K562 (cell line): ENCODE results near the gene KCNN3. TPM values are rescaled to one million over a fixed set of nuclear protein-coding genes. Genes with fewer than 3 reads are reported as not detected.

Experiments used
- ATAC-seq: fragments of 200-7000 bp; cut with Tn5 transposase; 3 replicates; pipeline ENCODE4 v1.9.1; 2020; ENCODE audit warnings: moderate library complexity
- BruUV-seq: library from RNA; stranded (reverse); fragments of 400-500 nt; replicated peaks from 2 replicates; lab custom pipeline; 2021; lab: Mats Ljungman, UMichigan
- CTCF ChIA-PET: fragments of 300-600 bp; formaldehyde crosslinking; extraction: SDS; loops from one replicate; lab custom pipeline; 2021; ENCODE audit warnings: low intra/inter-chr PET ratio; lab: Yijun Ruan, JAX
- POLR2A ChIA-PET: fragments of 300-600, 350-650 bp; sonication (Branson Sonifier 250); formaldehyde crosslinking; extraction: SDS; loops from one replicate; lab custom pipeline; 2021; ENCODE audit warnings: antibody characterized with exemption, inconsistent platforms; lab: Yijun Ruan, JAX
- DNase-seq, 4 experiments: peaks; one replicate each; pipeline versions ENCODE4 v3.0.0 to v3.0.0-alpha.2; 2011 to 2018; ENCODE audit warnings: low spot score in 3 of 4, mixed read lengths in 3 of 4; ENCODE audit errors: extremely low read depth in 1 of 4
- FAIRE-seq: peaks from 2 replicates; lab custom pipeline; 2011; peaks lifted over from hg19 to GRCh38; lab: Jason Lieb, UNC
- H2AFZ ChIP-seq: 2 replicates; pipeline ENCODE4 v1.6.0; 2011; ENCODE audit warnings: low read depth, low read length, control low read depth, inconsistent platforms
- H3K27ac ChIP-seq: fragments of 200-600 bp; 3 replicates; pipeline ENCODE4 v1.8.0; 2011; ENCODE audit warnings: low read depth, mild to moderate bottlenecking, control low read depth, inconsistent platforms, low read length, moderate library complexity, mixed read lengths; ENCODE audit errors: extremely low read depth
- H3K27me3 ChIP-seq, 2 experiments: fragments of 300-600 bp in 1 of 2; 2 replicates in 1 of 2; 3 replicates in 1 of 2; pipeline versions ENCODE4 v1.6.0 to v1.8.0; 2011; ENCODE audit warnings: inconsistent platforms in 2 of 2, low read length in 2 of 2, mild to moderate bottlenecking in 1 of 2, mixed read lengths in 1 of 2, moderate library complexity in 1 of 2; ENCODE audit not compliant: control insufficient read depth in 2 of 2, insufficient read depth in 2 of 2
- H3K36me3 ChIP-seq: fragments of 300-600 bp; 3 replicates; pipeline ENCODE4 v1.8.0; 2011; ENCODE audit warnings: mild to moderate bottlenecking, low read length, inconsistent platforms; ENCODE audit not compliant: control insufficient read depth, insufficient read depth
- H3K4me1 ChIP-seq, 2 experiments: fragments of 200-600 bp in 1 of 2; replicated peaks in 1 of 2; 2 replicates in 1 of 2; 3 replicates in 1 of 2; pipeline versions ENCODE4 v1.5.1 to v1.8.0; 2011; ENCODE audit warnings: inconsistent platforms in 2 of 2, low read length in 2 of 2, mild to moderate bottlenecking in 1 of 2, mixed read lengths in 1 of 2, moderate library complexity in 1 of 2; ENCODE audit not compliant: control insufficient read depth in 2 of 2, insufficient read depth in 2 of 2
- H3K4me2 ChIP-seq: 2 replicates; pipeline ENCODE4 v1.6.1; 2011; ENCODE audit warnings: low read length, control low read depth, inconsistent platforms, mixed read lengths; ENCODE audit not compliant: insufficient read depth
- H3K4me3 ChIP-seq: fragments of 200-600 bp; sonication (generic), shearing (Covaris generic); 2 replicates; pipeline ENCODE4 v1.5.1; 2016; ENCODE audit warnings: control low read depth, inconsistent platforms
- H3K79me2 ChIP-seq: fragments of 200-600 bp; 3 replicates; pipeline ENCODE4 v1.8.0; 2011; ENCODE audit warnings: low read length, inconsistent platforms; ENCODE audit not compliant: control insufficient read depth, insufficient read depth
- H3K9ac ChIP-seq, 2 experiments: 2 replicates each; pipeline versions ENCODE4 v1.6.0 to v1.6.1; 2011; ENCODE audit warnings: low read depth in 2 of 2, low read length in 2 of 2, control low read depth in 1 of 2, inconsistent platforms in 1 of 2, mild to moderate bottlenecking in 1 of 2, mixed read lengths in 1 of 2; ENCODE audit not compliant: insufficient read depth in 1 of 2
- H3K9me1 ChIP-seq: one replicate; pipeline ENCODE4 v1.6.0; 2011; ENCODE audit warnings: inconsistent platforms, mild to moderate bottlenecking, low read length, moderate library complexity; ENCODE audit not compliant: control insufficient read depth, insufficient read depth
- H3K9me3 ChIP-seq: replicated peaks from 2 replicates; pipeline ENCODE4 v1.5.1; 2011; ENCODE audit warnings: low read depth, low read length, inconsistent platforms; ENCODE audit not compliant: control insufficient read depth, insufficient read depth
- H4K20me1 ChIP-seq: replicated peaks from 2 replicates; pipeline ENCODE4 v1.6.1; 2011; ENCODE audit warnings: low read length, inconsistent platforms, mixed read lengths; ENCODE audit not compliant: control insufficient read depth, insufficient read depth
- AFF1 ChIP-seq, 2 experiments: fragments of 450-650 bp; IDR thresholded peaks; 2 replicates each; pipeline ENCODE4 v1.6.1; 2018; ENCODE audit warnings: mild to moderate bottlenecking in 2 of 2, low read depth in 1 of 2; ENCODE audit not compliant: partially characterized antibody in 2 of 2
- BRF2 ChIP-seq: IDR thresholded peaks from 3 replicates; pipeline ENCODE4 v1.6.1; 2011; ENCODE audit warnings: borderline replicate concordance, mild to moderate bottlenecking; ENCODE audit not compliant: insufficient read length, insufficient read depth
- SMARCB1 ChIP-seq: IDR thresholded peaks from 2 replicates; pipeline ENCODE4 v1.6.1; 2011; ENCODE audit warnings: improper control_type of control experiment, low read depth; ENCODE audit not compliant: insufficient read length
- SP1 ChIP-seq: sonication (generic); formaldehyde crosslinking; IDR thresholded peaks from 2 replicates; pipeline ENCODE4 v1.8.1; 2022; ENCODE audit warnings: mild to moderate bottlenecking, missing genetic modification reagents
- ZBTB40 ChIP-seq, 2 experiments: fragments of 450-650 bp in 1 of 2; sonication (generic) in 1 of 2; formaldehyde crosslinking in 1 of 2; IDR thresholded peaks; 2 replicates each; pipeline versions ENCODE4 v1.7.1 to v1.9.0; 2016 to 2022; ENCODE audit warnings: inconsistent platforms in 1 of 2, mild to moderate bottlenecking in 1 of 2, missing genetic modification reagents in 1 of 2
- WGBS: fragments of 100-300 bp; shearing (Covaris generic); methylation state at CpG from one replicate; pipeline ENCODE4 v1.1.6; 2016; ENCODE audit warnings: low coverage, mixed read lengths; ENCODE audit not compliant: insufficient coverage; ENCODE audit errors: missing lambda C conversion rate; 5-methylcytosine and 5-hydroxymethylcytosine counted together
- in situ Hi-C: fragments of 300-500 bp; cut with MboI; formaldehyde crosslinking; loops from 4 replicates; pipeline ENCODE4 v1.15.0; 2018; ENCODE audit warnings: inconsistent platforms, mixed read lengths
- intact Hi-C: fragments of 100-400 bp; cut with micrococcal nuclease; formaldehyde crosslinking; loops from 2 replicates; pipeline ENCODE4 v1.14.2; 2022
- polyA plus RNA-seq, 8 experiments: library from polyadenylated mRNA; depleted of rRNA in 4 of 8; stranded (reverse) in 5 of 8; unstranded in 3 of 8; fragments of >200 nt; fragmentation: Nextera tagmentation in 2 of 8; fragmentation: Illumina TruSeq in 1 of 8; extraction: Ambion mirVana in 2 of 8; extraction: Trizol in 1 of 8; gene quantifications; 2 replicates each; pipeline versions ENCODE4 v1.2.1 to v1.2.3, GENCODE V29; 2011 to 2014; ENCODE audit warnings: inconsistent platforms in 1 of 8, missing spikeins in 1 of 8
- total RNA-seq, 7 experiments: library from RNA; depleted of rRNA in 6 of 7; stranded (reverse); fragments of >200 nt in 6 of 7; fragmentation: Illumina TruSeq in 2 of 7; extraction: Trizol in 2 of 7; gene quantifications; 2 replicates each; pipeline versions ENCODE4 v1.2.1 to v1.2.3, GENCODE V29; 2011 to 2021; ENCODE audit warnings: low replicate concordance in 1 of 7

KCNN3 gene
- total and polyA plus RNA-seq, 9 of the 15 experiments (the other 6 are each of a cell fraction or from before 2014, with no cell fraction given), result 0.02 to 0.03 TPM; not detected in 7

- FAIRE-seq, result no peak
- Histone ChIP-seq H3K4me1 (no peaks in the 10 kb centered on the region), H3K9ac (no peak overlapping the region), H2AFZ (no peak overlapping the region), H3K36me3 (no peaks in the 10 kb centered on the region), H3K9me3 (no peaks in the 10 kb centered on the region), H3K9me1 (no peaks in the 10 kb centered on the region), H3K4me3 (no peak overlapping the region), H3K4me2 (no peak overlapping the region), H4K20me1 (0 out of 2 replicates have a peak, but pooled peaks cover 3% of the 10 kb centered on the region), H3K27ac (no peak overlapping the region), H3K27me3 (peaks cover 27 to 66% of the 10 kb centered on the region in 2 experiments), H3K79me2 (no peaks in the 10 kb centered on the region)
- ChIA-PET POLR2A (interaction anchor here (0.5 to 0.6 kb wide), 2 partner anchors 35 to 80 kb away, joined by 3 to 4 read pairs; no protein-coding TSS in a partner anchor), CTCF (no interaction called here)
- intact Hi-C loops (no loop called here), in situ Hi-C loops (no loop called here)
- DNase-seq, result no peak
- WGBS, result 1% methylated on average over 10 of the region's 10 CpGs
- no peak for ATAC-seq
- no TSS peak for BruUV-seq
- no peak for TF ChIP-seq AFF1 (IDR thresholded peaks at IDR 0.05; ENCODE audit: low read depth in 1 of 2, partially characterized antibody in 2 of 2)
- no peak for TF ChIP-seq ZBTB40 (IDR thresholded peaks at IDR 0.05)
- no peak for TF ChIP-seq ZBTB40 (CRISPR knock-in tag; IDR thresholded peaks at IDR 0.05)
- TF ChIP-seq SP1 (CRISPR knock-in tag), result no peak
- TF ChIP-seq BRF2, result no peak
- TF ChIP-seq SMARCB1, result no peak
Observed at GRCh38 chr1:154788886-154789285, 81.2 kb downstream of the KCNN3 start.
